Endothelial cell of umbilical vein (primary cell): ENCODE results near the gene LAMC1. TPM values are rescaled to one million over a fixed set of nuclear protein-coding genes. Genes with fewer than 3 reads are reported as not detected.

Experiments used
- BruUV-seq: library from RNA; stranded (reverse); fragments of 400-500 nt; replicated peaks from 2 replicates; lab custom pipeline; 2021; lab: Mats Ljungman, UMichigan
- CTCF ChIA-PET: fragments of 300-600, 350-600 bp; sonication (Branson Sonifier 250); formaldehyde crosslinking; loops from one replicate; lab custom pipeline; 2021; ENCODE audit warnings: antibody characterized with exemption, inconsistent platforms; lab: Charles Lee
- POLR2A ChIA-PET: fragments of 300-600, 350-600 bp; sonication (Branson Sonifier 250); formaldehyde crosslinking; loops from one replicate; lab custom pipeline; 2021; ENCODE audit warnings: antibody characterized with exemption, inconsistent platforms; lab: Charles Lee
- DNase-seq: peaks from one replicate; pipeline ENCODE4 v3.0.0-alpha.2; 2011; ENCODE audit warnings: low read depth, low spot score
- FAIRE-seq: peaks from 2 replicates; lab custom pipeline; 2011; peaks lifted over from hg19 to GRCh38; lab: Jason Lieb, UNC
- H2AFZ ChIP-seq: 2 replicates; pipeline ENCODE4 v1.6.0; 2012; ENCODE audit warnings: low read depth, low read length, control low read depth, inconsistent platforms
- H3K27ac ChIP-seq: 2 replicates; pipeline ENCODE4 v1.5.1; 2011; ENCODE audit warnings: low read depth, mild to moderate bottlenecking, control low read depth, low read length, moderate library complexity; ENCODE audit not compliant: insufficient read depth
- H3K27me3 ChIP-seq, 2 experiments: 2 replicates each; pipeline versions ENCODE4 v1.6.0 to v1.6.1; 2011; ENCODE audit warnings: low read length in 2 of 2, mixed read lengths in 1 of 2; ENCODE audit not compliant: control insufficient read depth in 2 of 2, insufficient read depth in 2 of 2
- H3K36me3 ChIP-seq, 2 experiments: 2 replicates in 1 of 2; 3 replicates in 1 of 2; pipeline ENCODE4 v1.5.1; 2011; ENCODE audit warnings: low read length in 2 of 2, mild to moderate bottlenecking in 1 of 2, moderate library complexity in 1 of 2; ENCODE audit not compliant: control insufficient read depth in 2 of 2, insufficient read depth in 2 of 2; ENCODE audit errors: extremely low read depth in 1 of 2
- H3K4me1 ChIP-seq: 3 replicates; pipeline ENCODE4 v1.5.1; 2011; ENCODE audit warnings: mild to moderate bottlenecking, low read length; ENCODE audit not compliant: control insufficient read depth, insufficient read depth; ENCODE audit errors: extremely low read depth
- H3K4me2 ChIP-seq: 2 replicates; pipeline ENCODE4 v1.6.1; 2011; ENCODE audit warnings: low read length, control low read depth, mixed read lengths; ENCODE audit not compliant: insufficient read depth
- H3K4me3 ChIP-seq, 3 experiments: fragments of 200-600 bp in 1 of 3; sonication (generic), shearing (Covaris generic) in 1 of 3; replicated peaks in 1 of 3; 2 replicates each; pipeline ENCODE4 v1.5.1; 2011 to 2016; ENCODE audit warnings: control low read depth in 3 of 3, low read length in 3 of 3, mild to moderate bottlenecking in 2 of 3, inconsistent platforms in 1 of 3, low read depth in 1 of 3, moderate library complexity in 1 of 3; ENCODE audit not compliant: insufficient read depth in 1 of 3
- H3K79me2 ChIP-seq: 2 replicates; pipeline ENCODE4 v1.6.0; 2012; ENCODE audit warnings: low read length, inconsistent platforms; ENCODE audit not compliant: control insufficient read depth, insufficient read depth
- H3K9ac ChIP-seq: replicated peaks from 2 replicates; pipeline ENCODE3; 2011; ENCODE audit warnings: low read length, control low read depth; ENCODE audit not compliant: insufficient read depth; ENCODE audit errors: extremely low read depth
- H3K9me1 ChIP-seq: replicated peaks from 3 replicates; pipeline ENCODE4 v1.6.0; 2011; ENCODE audit warnings: mild to moderate bottlenecking, low read length; ENCODE audit not compliant: control insufficient read depth, insufficient read depth; ENCODE audit errors: extremely low read depth
- H3K9me3 ChIP-seq: replicated peaks from 2 replicates; pipeline ENCODE4 v1.5.1; 2012; ENCODE audit warnings: low read length, inconsistent platforms; ENCODE audit not compliant: control insufficient read depth, insufficient read depth
- H4K20me1 ChIP-seq: replicated peaks from 2 replicates; pipeline ENCODE3; 2011; ENCODE audit warnings: mild to moderate bottlenecking, low read length; ENCODE audit not compliant: control insufficient read depth, insufficient read depth; ENCODE audit errors: extremely low read depth
- EZH2 ChIP-seq: IDR thresholded peaks from 2 replicates; pipeline ENCODE4 v1.6.1; 2012; ENCODE audit warnings: borderline replicate concordance, low read depth, mild to moderate bottlenecking, moderate library complexity, low read length, inconsistent platforms; ENCODE audit not compliant: severe bottlenecking
- FOS ChIP-seq: IDR thresholded peaks from 2 replicates; pipeline ENCODE4 v1.6.1; 2011; ENCODE audit warnings: mild to moderate bottlenecking, low read length, moderate library complexity, borderline replicate concordance; ENCODE audit not compliant: insufficient read depth
- GATA2 ChIP-seq: IDR thresholded peaks from 2 replicates; pipeline ENCODE4 v1.7.0; 2011; ENCODE audit warnings: low read depth, mild to moderate bottlenecking, moderate library complexity, mixed read lengths, low read length; ENCODE audit not compliant: insufficient read length, insufficient read depth
- JUN ChIP-seq: IDR thresholded peaks from 2 replicates; pipeline ENCODE4 v1.6.1; 2011; ENCODE audit warnings: borderline replicate concordance, low read depth; ENCODE audit not compliant: insufficient read length, insufficient read depth
- MAX ChIP-seq: IDR thresholded peaks from 2 replicates; pipeline ENCODE4 v1.6.1; 2011; ENCODE audit not compliant: insufficient read depth, insufficient read length
- MYC ChIP-seq: IDR thresholded peaks from one replicate; pipeline ENCODE4 v1.6.1; 2011; ENCODE audit warnings: mild to moderate bottlenecking, low read depth, low read length
- POLR2A ChIP-seq: IDR thresholded peaks from 2 replicates; pipeline ENCODE4 v1.6.1; 2012; ENCODE audit warnings: low read depth, mild to moderate bottlenecking, control low read depth, low read length
- POLR2AphosphoS5 ChIP-seq: IDR thresholded peaks from 2 replicates; pipeline ENCODE4 v1.6.1; 2012; ENCODE audit warnings: low read depth, mild to moderate bottlenecking, control low read depth, low read length, moderate library complexity; ENCODE audit not compliant: insufficient read depth
- dilution Hi-C: fragments of 300-500 bp; cut with MboI; formaldehyde crosslinking; loops from one replicate; pipeline ENCODE4 v1.15.0; 2019; ENCODE audit warnings: low sequenced_read_pairs; ENCODE audit not compliant: extremely low pct_ligation_motif_present
- intact Hi-C: fragments of 100-400 bp; cut with micrococcal nuclease; formaldehyde crosslinking; loops from one replicate; pipeline ENCODE4 v1.10.0; 2022
- polyA plus RNA-seq, 4 experiments: library from polyadenylated mRNA; depleted of rRNA in 3 of 4; stranded (reverse) in 3 of 4; unstranded in 1 of 4; fragments of >200 nt; gene quantifications; 2 replicates each; pipeline versions ENCODE4 v1.2.1 to v1.2.3, GENCODE V29; 2011 to 2012; ENCODE audit warnings: missing spikeins in 1 of 4
- total RNA-seq: library from RNA; stranded (reverse); gene quantifications from 2 replicates; pipeline ENCODE4 v1.2.3, GENCODE V29; 2021
- TF ChIP-seq, protein P1 (sequence below), 2 donors: IDR thresholded peaks; 1 replicate in 1 of 2; 2 replicates in 1 of 2; pipeline ENCODE4 v1.5.1; 2011; ENCODE audit warnings: low read length in 2 of 2, mild to moderate bottlenecking in 2 of 2, moderate library complexity in 2 of 2, control low read depth in 1 of 2, inconsistent platforms in 1 of 2, low read depth in 1 of 2; ENCODE audit not compliant: insufficient read depth in 1 of 2; ENCODE audit errors: extremely low read depth in 1 of 2

The LAMC1 gene
- total and polyA plus RNA-seq, 2 donors (not counting 3 experiments of a cell fraction or from before 2014, with no cell fraction given): 92.5 to 216 TPM

DNA sequence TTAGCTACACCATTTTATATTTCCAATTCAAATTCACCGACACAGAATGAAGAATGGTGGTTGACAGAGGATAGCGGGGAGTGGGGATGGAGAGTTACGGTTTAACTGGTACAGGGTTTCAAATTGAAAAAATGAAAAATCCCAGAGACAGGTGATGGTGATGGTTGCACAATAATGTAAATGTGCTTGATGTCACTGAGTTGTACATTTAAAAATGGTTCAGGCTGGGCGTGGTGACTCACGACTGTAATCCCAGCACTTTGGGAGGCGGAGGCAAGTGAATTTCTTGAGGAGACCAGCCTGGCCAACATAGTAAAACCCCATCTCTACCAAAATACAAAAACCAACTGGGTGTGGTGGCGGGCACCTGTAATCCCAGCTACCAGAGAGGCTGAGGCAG, 39.1 kb upstream of the LAMC1 start:
- Histone ChIP-seq H2AFZ (no peak overlapping the region), H3K79me2 (no peaks in the 10 kb centered on the region), H3K9ac (no peak overlapping the region), H3K4me2 (no peak overlapping the region), H3K27ac (no peak overlapping the region), H3K4me1 (no peaks in the 10 kb centered on the region), H3K9me3 (no peaks in the 10 kb centered on the region), H3K9me1 (no peaks in the 10 kb centered on the region), H4K20me1 (no peaks in the 10 kb centered on the region), H3K4me3 (no peak overlapping the region), H3K27me3 (no peaks in the 10 kb centered on the region), H3K36me3 (no peaks in the 10 kb centered on the region)
- DNase-seq: no peak
- FAIRE-seq: no peak
- TF ChIP-seq POLR2AphosphoS5: no peak
- TF ChIP-seq MYC: no peak
- TF ChIP-seq MAX: no peak
- no peak for TF ChIP-seq GATA2
- TF ChIP-seq JUN: no peak
- no peak for TF ChIP-seq FOS
- TF ChIP-seq EZH2: no peak
- TF ChIP-seq, protein P1, sequence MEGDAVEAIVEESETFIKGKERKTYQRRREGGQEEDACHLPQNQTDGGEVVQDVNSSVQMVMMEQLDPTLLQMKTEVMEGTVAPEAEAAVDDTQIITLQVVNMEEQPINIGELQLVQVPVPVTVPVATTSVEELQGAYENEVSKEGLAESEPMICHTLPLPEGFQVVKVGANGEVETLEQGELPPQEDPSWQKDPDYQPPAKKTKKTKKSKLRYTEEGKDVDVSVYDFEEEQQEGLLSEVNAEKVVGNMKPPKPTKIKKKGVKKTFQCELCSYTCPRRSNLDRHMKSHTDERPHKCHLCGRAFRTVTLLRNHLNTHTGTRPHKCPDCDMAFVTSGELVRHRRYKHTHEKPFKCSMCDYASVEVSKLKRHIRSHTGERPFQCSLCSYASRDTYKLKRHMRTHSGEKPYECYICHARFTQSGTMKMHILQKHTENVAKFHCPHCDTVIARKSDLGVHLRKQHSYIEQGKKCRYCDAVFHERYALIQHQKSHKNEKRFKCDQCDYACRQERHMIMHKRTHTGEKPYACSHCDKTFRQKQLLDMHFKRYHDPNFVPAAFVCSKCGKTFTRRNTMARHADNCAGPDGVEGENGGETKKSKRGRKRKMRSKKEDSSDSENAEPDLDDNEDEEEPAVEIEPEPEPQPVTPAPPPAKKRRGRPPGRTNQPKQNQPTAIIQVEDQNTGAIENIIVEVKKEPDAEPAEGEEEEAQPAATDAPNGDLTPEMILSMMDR (IDR thresholded peaks at IDR 0.05; ENCODE audit: extremely low read depth in 1 of 2, insufficient read depth in 1 of 2, low read depth in 1 of 2, low read length in 2 of 2): no peak
- no peak for TF ChIP-seq POLR2A
- dilution Hi-C loops (no loop called here), intact Hi-C loops (no loop called here)
- CTCF ChIA-PET: no interaction called here
- BruUV-seq: no TSS peak
- POLR2A ChIA-PET: no interaction called here
